GF-D8 (cell line): ENCODE measurements around the gene FRMPD3.
"Not testable (repeated sequence)": the region's sequence is repeated elsewhere in the genome, so short reads cannot be mapped to it uniquely, and the experiment has no call there.

Experiments used
- DNase-seq: peaks from one replicate; lab custom pipeline; 2025; lab: John Stamatoyannopoulos, UW

Gene FRMPD3

DNA sequence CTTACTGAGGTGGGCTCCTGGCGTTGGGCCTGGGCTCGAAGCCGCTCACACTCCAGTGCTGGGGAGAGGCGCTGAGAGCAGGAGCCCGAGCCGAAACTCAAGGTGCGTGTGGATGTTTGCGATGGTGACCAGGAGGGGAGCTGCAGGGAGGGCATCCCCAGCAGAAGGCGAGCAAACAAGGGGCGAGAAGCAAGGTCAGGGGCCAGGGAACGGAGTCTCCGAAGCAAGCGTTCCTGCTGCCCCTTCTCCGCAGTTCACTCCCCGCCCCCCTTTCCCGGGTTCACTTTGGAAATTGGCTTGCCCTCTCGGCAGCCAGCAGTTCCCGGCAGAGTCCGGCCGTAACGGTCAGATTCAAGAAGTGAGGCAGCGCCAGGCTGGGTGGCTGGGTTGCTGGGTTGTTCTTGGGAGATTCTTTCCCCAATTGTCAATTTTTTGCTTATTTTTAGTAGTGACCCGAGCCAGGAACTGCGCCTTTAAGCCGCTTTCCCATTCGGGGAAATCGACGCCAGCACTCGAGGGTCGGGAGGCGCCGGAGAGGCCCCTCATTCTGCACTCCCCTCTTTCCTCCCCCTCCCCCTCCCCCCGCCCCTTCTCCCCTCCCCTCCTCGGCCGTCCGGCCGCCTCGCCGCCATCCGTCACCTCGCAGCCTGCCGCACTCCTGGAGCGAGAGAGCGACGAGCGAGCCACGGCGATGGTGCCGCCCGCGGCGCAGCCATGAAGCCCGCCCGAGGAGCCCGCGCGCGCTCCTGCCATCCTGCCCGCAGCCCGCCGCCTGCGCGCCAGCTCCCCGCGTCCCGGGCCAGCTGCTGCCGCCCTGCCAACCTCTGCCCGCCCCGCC lies at the start of gene FRMPD3:
Gene FRMPD3 (plus strand): TSS at position 655 of the 838 bp plus-strand sequence. CDS start 76,937 bp downstream, outside the sequence.
- no peak for DNase-seq

DNA sequence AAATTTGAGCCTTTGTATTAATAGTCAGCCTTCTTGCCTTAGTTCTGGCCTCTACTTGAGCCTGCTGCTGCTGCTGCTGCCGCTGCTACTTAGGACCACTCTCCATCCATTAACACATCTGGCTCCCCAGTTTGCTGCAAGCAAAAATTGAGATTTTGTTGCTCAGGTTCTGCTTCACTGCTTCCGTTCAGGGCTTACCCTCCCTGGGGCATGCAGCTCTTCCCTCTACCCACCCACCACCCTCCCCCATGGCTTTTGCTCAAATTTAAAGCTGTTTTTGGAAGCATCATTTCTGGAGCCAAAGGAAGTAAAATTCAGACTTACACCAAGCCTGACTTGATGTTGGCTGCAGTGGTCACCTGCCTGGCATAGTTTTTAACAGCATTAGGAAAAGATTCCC lies 28.9 kb upstream of the FRMPD3 start:
- no peak for DNase-seq

DNA sequence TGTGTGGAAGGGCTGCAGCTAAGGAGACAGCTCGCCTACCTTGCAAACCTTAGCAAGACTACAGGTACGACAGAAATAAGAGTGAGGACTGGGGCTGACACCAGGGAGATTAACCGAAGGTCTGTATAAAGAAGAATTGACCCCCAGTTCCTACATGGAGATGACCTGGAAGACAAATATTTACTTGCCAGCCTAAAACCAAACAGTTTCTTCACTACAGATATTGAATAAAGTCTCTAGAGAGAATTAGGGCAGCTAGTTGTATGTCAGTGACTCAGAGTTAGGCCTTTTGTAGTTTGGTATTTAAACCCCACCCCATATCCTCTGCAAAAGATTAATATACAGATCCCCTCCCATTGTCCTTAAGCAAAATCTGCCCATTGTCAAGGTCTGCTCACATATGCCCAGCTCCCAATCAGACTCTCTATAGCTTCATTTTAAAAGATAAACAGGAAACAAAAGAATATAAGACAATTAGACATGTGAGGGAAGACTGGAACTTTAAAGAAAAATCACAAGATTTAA lies 28.1 kb upstream of the FRMPD3 start:
- no peak for DNase-seq

DNA sequence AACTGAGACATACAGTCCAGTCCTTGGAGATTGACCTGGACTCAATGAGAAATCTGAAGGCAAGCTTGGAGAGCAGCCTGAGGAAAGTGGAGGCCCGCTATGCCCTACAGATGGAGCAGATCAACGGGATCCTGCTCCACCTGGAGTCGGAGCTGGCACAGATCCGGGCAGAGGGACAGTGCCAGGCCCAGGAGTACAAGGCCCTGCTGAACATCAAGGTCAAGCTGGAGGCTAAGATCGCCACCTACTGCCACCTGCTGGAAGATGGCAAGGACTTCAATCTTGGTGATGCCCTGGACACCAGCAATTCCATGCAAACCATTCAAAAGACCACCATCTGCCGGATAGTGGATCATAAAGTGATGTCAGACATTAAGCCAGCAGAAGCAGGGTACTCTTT lies 20.4 kb upstream of the FRMPD3 start:
- peak; percentile 7 for DNase-seq

DNA sequence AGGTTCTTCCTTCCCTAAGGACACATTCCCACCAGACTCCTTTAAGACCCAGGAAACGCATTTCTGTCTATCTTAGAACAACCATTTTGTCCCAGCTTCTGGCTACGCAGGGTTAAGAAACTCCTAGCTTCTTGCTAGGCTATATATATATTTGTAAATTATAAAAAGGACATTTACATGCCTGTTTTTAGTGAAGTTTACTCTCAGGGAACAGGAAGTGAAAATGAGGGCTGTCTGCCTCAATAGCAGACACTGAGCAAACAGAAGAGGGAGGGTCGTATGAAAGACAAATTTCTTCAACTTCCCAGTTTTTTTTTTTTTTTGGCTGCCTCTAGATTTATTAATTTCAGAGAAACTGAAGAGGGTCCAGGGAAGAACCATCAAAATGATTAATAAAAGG lies 9.3 kb upstream of the FRMPD3 start:
- DNase-seq: no peak

DNA sequence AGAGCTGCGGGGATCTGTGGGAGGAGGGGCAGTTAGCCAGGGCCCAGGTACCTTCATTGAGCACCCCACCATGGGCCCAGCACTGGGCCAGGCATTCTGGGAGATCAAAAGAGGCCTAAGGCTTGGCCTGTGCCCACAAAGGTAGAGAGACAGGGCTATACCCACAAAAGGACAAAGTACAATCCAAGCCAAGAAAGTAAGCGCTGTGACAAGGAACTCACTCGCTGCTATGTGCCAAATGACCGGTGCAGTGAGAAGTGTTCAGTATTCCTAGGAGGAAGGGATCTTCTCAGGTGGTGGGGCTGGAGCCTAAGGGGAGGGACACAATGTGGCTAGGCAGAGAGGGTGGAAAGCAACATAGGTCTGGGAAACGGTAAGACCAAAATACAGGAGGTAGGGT lies 8.8 kb upstream of the FRMPD3 start:
- no peak for DNase-seq

DNA sequence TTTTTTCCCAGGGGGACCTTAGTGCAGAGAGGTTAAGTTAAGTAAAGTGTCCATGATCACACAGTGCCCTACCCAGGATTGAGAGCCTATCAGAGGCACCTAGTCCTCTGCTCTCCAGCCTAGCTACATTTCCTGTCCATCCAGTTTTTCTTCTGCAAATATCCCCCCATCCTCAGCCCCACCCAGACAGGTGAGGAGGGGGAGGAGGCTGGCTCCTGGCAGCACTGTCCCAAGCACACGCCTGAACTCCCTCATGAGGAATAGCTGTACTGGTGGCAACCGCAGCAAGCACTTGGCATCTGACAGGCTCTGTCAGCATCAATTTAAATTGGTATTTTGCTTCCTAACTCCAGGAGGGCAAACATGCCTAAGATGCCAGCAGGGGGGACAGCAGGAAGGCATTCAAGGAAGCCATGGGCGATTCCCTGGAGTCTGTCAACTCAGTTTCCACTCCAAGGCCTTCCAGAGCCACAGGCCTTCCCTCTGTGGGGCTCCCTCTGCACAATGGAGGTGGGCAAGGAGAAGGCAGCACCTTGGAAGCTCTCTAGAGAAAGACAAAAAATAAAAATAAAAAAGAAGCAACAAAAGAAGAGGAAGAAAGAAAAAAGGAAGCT lies 6.4 kb upstream of the FRMPD3 start:
- no peak for DNase-seq

DNA sequence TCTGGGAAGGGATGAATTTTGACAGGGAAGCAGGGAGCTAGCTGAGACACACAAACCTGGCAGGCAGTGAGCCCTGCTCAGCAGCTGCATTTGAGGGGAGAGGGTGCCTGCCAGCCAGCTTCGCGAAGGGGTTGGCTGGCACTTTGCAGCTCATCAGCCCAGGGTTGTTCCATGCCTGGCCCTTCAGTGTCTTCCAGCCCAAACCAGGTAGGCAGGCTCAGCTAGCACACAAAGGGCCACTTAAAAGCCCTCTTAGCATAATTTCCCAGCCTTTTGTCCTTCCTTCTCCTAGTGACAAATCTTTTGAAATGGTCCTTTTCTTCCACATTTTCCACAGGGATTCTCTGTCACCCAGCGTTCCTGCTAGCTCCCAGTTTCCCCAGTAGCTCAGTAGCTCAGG lies 4.3 kb upstream of the FRMPD3 start:
- no peak for DNase-seq

DNA sequence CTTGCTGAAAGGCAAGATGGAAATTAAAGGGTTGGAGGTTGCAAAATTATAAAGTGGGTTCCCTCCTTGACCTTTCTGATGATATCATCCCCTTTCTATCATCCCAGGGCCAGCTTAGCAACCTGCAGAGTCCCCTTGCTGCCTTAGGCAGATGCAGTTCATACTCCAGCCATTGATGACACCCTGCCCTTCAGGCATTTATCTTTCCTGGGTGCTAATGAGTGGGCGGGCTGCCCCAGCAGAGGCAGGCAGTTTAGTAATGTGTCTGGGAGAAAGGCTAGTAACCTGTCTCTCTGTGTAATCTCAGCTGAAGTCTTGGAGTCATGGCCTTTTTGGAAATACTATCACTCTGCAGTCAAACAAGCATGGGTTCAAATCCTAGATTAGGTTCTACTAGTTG lies 3.8 kb upstream of the FRMPD3 start:
- no peak for DNase-seq

DNA sequence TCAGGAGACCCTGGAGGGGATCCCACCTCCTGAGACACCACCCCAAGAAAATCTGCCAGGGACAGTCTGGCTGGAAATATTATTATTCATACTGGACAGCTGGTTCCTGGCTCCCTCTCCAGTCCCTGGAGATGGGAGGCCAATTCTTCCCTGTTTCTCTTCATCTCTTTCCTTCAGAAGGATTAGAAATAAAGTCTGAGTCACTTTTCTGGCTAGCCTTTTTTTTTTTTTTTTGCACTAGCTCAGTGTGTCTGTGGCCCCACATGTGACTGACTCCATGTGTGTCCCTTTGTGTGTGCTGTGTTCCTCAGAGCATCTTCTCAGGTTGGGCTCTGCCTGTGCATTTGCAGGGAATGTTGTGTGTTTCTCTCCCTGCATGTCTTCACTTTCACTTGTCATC lies 1.8 kb upstream of the FRMPD3 start:
- no peak for DNase-seq

DNA sequence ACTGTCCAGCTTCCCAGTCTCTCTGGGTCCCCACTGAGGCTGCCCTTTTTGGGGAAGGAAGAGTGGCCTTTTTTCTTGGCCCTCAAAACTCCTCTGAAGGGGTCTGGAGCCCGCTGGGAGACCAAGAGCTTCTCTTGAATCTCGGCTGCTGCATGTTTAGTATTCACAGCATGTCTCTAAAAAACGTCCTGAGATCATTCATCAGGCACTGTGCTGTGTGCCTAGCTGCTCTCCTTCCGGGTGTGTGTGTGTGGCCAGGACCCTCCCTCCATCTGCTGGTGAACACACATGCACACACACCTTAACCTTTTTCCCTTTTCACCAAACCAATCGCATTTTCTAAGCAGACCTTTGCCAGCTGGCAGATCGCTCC lies 841 bp upstream of the FRMPD3 start:
- no peak for DNase-seq

DNA sequence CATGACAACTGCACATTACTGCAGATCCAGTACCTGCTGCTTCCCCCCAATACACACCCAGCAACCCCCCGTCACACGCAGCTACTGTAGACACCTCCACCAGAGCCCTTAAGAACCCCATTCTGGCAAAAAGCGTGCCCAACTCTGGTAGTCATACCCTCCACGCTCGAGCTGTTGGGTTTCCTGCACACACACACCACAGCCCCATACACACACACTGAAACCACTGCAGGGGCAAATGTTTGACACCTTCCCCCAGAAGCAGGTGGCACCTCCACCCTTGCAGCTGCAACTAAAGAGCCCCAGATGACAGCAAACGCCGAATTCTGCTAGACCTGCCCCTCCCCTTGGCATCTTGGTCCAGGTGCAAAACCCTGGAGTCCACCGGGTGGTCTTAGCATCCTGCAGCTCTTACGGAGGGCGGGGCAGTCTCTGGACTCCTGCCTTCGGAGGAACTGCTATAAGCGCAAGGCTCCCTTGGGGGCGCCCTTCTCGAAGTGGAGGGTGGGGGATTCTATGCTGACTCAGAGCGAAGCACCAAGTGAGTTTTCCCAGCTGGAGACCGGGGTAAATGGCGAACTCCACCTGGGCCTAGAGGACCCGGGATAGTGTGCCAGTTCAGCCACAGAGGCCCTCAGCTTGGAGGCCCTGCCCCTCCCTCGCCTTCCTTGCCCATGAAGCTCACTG lies 1.5 kb downstream of the FRMPD3 start:
- no peak for DNase-seq

DNA sequence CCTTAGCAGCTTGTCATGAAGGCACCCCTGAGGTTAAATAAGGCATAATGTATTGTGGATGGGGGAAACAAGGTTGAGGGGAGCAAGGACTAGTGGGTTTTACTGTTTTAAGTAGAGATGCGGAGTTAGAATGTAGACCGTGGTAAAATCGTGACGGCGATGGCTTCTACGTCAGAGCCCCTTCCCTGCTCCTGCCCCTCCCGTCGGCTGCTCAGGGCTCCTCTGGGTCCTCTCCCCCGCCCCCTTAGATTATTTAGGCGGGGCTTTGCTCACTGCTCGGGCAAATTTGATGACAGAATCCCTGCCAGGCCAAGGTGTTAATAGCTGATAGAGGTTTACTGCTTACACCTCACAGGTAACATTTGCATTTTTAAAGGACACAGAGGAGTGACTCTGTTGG lies 2.3 kb downstream of the FRMPD3 start:
- no peak for DNase-seq

DNA sequence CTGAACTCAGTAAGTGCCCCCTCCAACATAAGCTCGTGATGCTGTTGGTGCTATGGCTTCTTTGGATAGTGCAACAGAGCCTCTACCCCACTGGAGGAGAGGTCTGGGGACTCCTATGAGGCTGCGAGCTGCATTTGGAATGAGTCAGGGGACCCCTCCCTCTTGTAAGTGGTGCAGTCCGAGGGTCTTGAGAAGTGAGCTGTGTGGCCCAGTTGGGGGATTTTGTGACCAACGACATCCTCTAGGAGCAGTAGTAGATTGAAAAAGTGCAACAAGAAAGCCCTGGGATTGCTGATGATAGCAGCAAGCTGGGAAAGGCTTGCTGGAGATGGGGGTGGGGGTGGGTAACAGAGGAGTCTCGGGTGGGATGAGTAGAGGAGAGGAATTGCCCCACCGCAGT lies 3.1 kb downstream of the FRMPD3 start:
- DNase-seq: no peak

DNA sequence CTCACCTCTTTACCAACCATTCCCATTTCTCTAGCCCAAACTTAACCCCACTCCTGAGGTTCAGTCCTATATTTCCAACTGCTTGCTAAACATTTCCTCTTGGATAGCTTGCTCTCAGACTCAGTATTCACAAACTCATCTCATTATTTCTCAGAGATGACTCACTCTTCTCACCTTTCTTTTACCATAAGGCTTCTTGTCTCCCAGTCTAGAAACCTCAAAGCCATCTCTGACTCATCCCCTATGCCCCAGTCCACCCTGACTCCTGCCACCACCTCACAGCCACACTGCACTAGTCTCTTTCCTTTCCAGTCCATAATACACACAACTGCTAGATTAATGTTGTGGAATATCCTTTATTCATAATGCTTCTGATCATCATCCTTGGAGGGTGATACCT lies 4.8 kb downstream of the FRMPD3 start:
- DNase-seq: no peak

DNA sequence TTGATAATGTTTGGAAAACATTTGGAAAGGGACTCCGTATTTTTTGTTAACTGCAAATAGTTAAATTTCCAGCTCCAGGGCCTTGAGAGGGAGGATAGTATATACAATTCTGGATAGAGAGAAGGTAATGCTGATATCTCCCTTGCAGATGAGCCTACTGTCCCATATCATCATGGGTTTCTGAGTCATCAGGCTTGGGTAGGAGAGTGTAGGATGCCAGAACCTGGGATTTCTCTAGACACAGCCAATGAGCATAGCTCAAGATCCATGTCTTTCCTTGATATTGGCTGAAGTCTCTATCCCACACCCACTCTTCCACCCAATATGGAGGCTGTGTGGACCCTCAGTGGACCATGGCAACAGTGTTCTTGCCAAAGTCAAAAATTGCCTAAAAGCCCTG lies 7.8 kb downstream of the FRMPD3 start:
- no peak for DNase-seq

DNA sequence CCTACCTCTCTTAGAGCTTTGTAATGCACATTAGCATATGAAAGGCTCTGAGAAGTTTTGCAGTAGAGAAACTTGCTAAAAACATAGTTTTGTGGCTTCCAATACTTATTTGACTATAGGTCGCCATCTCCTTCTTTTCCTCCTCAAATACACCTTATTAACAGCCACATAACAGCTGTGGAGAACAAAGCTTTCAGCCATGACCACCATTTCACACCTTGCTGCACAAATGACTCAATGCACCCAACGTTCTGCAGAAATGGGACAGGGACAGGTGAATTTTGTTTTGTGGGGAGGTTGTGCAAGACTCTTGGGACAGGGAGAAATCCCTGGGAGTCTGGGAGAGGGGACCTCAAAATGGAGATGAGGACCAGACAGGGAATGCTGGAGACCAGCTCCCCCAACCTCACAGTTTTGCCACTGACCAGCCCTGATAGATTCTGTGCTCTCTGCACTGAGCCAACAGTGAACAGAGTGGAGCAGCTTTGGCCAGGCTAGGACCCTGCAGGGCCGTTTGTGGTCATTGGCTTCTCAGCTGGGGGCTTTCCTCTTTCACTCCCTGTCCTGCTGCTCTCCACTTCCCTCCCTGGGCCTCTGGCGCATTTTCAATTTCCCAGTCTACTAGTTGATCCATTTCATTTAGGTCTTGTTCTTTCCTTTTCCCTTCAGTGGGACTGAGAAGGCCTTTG lies 16.6 kb downstream of the FRMPD3 start:
- DNase-seq: no peak

DNA sequence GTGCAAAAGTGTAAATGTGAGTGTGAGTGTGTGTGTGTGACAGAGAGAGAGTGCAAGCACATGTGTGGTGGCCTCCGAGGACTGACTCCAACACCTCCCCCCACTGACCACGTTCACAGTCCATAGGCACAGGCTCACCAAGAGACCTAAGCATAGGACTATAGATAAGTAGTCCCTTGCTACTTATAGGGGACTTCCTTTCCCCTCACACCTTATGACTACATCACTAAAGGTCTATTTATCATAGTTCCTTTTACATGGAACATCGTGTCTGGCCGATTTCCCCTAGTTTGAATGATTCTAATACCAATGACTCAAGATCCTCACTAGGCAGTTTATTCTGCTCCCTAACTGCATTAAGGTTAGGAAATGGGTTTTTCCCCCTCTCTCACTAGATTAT lies 17.8 kb downstream of the FRMPD3 start:
- DNase-seq: no peak

DNA sequence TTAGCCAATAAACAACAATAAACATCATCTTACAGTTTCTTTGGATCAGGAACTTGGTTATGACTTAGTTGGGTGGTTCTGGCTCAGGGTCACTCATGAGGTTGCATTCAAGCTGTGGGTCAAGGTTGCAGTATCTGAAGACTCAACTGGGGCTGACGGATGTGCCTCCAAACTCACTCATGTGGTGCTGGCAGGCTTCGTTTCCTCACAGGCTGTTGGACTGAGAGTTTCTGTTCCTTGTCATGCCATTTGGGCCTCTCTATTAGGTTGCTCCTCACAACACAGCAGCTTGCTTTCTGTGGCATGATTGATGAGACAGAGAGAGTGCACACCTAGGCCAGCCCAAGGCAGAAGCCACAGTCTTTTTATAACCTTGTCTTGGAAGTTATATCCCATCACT lies 20.7 kb downstream of the FRMPD3 start:
- no peak for DNase-seq

DNA sequence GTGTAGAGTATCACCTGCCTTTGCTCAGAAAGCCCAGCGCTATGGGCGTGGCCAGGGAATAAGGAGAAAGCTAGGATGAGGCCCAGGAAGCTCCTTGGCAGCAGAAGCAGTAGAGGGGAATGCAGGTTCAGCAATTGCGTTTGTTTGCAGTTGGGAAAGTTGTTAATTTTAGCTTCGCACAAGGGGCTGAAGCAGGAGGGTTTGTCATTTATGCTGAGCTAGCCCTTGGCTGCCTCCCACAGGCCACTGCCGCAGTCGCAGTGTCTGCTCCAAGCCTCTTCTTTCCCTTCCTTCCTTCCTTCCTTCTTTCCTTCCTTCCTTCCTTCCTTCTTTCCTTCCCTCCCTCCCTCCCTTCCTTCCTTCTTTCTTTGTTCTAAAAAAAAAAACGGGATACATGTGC lies 21.5 kb downstream of the FRMPD3 start:
- DNase-seq: no peak

DNA sequence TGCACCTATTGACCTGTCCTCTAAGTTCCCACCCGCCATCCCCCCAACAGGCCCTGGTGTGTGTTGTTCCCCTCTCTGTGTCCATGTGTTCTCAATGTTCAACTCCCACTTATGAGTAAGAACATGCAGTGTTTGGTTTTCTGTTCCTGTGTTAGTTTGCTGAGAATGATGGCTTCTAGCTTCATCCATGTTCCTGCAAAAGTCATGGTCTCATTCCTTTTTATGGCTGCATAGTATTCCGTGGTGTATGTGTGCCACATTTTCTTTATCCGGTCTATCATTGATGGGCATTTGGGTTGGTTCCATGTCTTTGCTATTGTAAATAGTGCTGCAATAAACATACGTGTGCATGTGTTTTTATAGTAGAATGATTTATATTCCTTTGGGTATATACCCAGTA lies 22.0 kb downstream of the FRMPD3 start:
- not testable (repeated sequence) for DNase-seq

DNA sequence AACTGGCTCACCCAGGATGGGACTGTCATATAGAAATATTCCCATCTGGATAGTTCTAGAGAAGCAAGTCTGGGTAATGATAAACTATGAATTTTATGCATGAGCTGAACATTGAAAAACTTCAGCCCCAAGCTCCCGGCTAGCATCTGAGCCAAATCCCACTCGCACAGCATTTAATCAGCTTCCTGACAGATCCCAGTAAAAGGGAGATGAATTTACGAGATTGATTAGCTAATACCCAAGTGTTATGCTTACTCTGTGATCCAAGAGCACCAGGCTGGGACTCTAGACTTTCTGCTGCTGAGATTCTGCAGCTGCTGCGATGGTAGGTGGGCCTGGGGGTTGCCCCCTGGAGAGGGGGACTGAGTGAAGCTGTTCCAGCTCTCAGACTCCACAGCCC lies 28.0 kb downstream of the FRMPD3 start:
- no peak for DNase-seq
